Osteoblast (primary cell): ENCODE measurements around the gene FRRS1L. TPM values are rescaled to one million over a fixed set of nuclear protein-coding genes. Genes with fewer than 3 reads are reported as not detected.

Experiments
- DNase-seq: peaks from one replicate; pipeline ENCODE4 v3.0.0; 2011; ENCODE audit warnings: low spot score, mixed read lengths; ENCODE audit not compliant: insufficient read length; ENCODE audit errors: missing footprints
- H2AFZ ChIP-seq: 2 replicates; pipeline ENCODE4 v1.6.0; 2011; ENCODE audit warnings: mild to moderate bottlenecking, low read length
- H3K27ac ChIP-seq: 2 replicates; pipeline ENCODE4 v1.5.1; 2011; ENCODE audit warnings: mild to moderate bottlenecking, low read depth, low read length, moderate library complexity
- H3K27me3 ChIP-seq: 2 replicates; pipeline ENCODE4 v1.6.0; 2012; ENCODE audit warnings: mild to moderate bottlenecking, control low read depth, inconsistent platforms, low read length, moderate library complexity; ENCODE audit not compliant: insufficient read depth
- H3K36me3 ChIP-seq: 2 replicates; pipeline ENCODE4 v1.5.1; 2011; ENCODE audit warnings: mild to moderate bottlenecking, low read length, control low read depth, moderate library complexity; ENCODE audit not compliant: insufficient read depth
- H3K4me1 ChIP-seq: 2 replicates; pipeline ENCODE4 v1.5.1; 2011; ENCODE audit warnings: mild to moderate bottlenecking, low read length, control low read depth, moderate library complexity; ENCODE audit not compliant: insufficient read depth
- H3K4me2 ChIP-seq: 2 replicates; pipeline ENCODE4 v1.6.0; 2011; ENCODE audit warnings: mild to moderate bottlenecking, low read length; ENCODE audit not compliant: insufficient read depth
- H3K4me3 ChIP-seq: fragments of 200-600 bp; sonication (generic); 3 replicates; pipeline ENCODE4 v1.5.1; 2012; ENCODE audit warnings: mild to moderate bottlenecking, low read length, inconsistent platforms; ENCODE audit not compliant: insufficient read depth
- H3K79me2 ChIP-seq: 2 replicates; pipeline ENCODE4 v1.6.0; 2012; ENCODE audit warnings: mild to moderate bottlenecking, low read length, control low read depth, inconsistent platforms; ENCODE audit not compliant: insufficient read depth
- H3K9me3 ChIP-seq: 2 replicates; pipeline ENCODE4 v1.5.1; 2011; ENCODE audit warnings: low read depth, low read length, control low read depth
- H4K20me1 ChIP-seq: 2 replicates; pipeline ENCODE4 v1.6.0; 2012; ENCODE audit warnings: mild to moderate bottlenecking, low read length, control low read depth; ENCODE audit not compliant: insufficient read depth
- CTCF ChIP-seq: IDR thresholded peaks from 2 replicates; pipeline ENCODE4 v1.5.1; 2011; ENCODE audit warnings: mild to moderate bottlenecking, low read depth, low read length, moderate library complexity; ENCODE audit errors: extremely low read depth
- total RNA-seq: library from RNA; depleted of rRNA; stranded (reverse); fragments of >200 nt; gene quantifications from 2 replicates; pipeline ENCODE4 v1.2.3, GENCODE V29; 2012

The FRRS1L gene, protein sequence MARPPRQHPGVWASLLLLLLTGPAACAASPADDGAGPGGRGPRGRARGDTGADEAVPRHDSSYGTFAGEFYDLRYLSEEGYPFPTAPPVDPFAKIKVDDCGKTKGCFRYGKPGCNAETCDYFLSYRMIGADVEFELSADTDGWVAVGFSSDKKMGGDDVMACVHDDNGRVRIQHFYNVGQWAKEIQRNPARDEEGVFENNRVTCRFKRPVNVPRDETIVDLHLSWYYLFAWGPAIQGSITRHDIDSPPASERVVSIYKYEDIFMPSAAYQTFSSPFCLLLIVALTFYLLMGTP
- 0.29 and 0.36 TPM in 2 replicates for total RNA-seq

DNA sequence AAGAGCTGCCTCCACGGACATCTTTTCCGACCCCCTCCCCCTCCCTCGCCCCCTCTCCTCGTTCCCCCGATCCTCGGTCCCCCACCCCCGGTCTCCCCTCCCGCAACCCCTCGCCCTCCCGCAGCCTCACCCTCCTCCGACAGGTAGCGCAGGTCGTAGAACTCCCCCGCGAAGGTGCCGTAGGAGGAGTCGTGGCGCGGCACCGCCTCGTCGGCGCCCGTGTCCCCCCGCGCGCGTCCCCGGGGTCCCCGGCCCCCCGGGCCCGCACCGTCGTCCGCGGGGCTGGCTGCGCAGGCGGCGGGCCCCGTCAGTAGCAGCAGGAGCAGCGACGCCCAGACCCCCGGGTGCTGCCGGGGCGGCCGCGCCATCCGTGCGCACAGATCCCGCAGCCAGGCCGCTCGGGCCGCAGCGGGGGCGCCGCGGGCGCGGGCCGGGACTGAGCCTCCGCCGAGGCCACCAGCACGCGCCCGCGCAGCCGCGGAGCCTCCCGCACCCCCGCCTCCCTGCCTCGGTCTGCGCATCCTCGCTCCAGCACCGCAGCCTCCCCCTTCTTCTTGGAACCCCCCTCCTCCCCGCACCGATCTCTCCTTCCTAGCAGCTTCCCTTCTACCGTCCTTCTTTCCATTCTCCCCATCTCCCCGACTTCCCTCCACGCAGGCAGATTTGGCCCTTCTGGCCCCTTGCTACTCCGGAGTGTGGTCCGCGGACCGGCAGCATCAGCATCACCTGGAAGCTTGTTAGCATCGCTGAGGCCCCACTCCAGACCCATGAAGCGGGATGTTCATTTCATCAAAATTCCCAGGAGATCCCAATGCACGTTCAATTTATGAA lies at the start of gene FRRS1L:
Gene FRRS1L (minus strand): TSS at position 479 of the 831 bp plus-strand sequence. CDS start 111 bp downstream, at position 368.
- H3K4me2 ChIP-seq = peak within 1 kb of the TSS; percentile 77
- no peaks in the 10 kb centered on the region for H3K36me3 ChIP-seq
- no peaks in the 10 kb centered on the region for H3K79me2 ChIP-seq
- H3K27ac ChIP-seq = no peak within 1 kb of the TSS
- peak within 1 kb of the TSS; percentile 60 for H3K4me3 ChIP-seq
- peak; percentile 95 for DNase-seq
- H3K9me3 ChIP-seq = no peaks in the 10 kb centered on the region
- peak within 1 kb of the TSS; percentile 50 for H2AFZ ChIP-seq
- H4K20me1 ChIP-seq = no peaks in the 10 kb centered on the region
- H3K4me1 ChIP-seq = no peaks in the 10 kb centered on the region
- H3K27me3 ChIP-seq = peaks cover 54% of the 10 kb centered on the region
- no peak for TF ChIP-seq CTCF

GRCh38 chr9:109214414-109214813 lies 47.4 kb upstream of the FRRS1L start:
- Histone ChIP-seq H3K9me3 (no peaks in the 10 kb centered on the region), H3K27ac (no peak overlapping the region), H3K36me3 (no peaks in the 10 kb centered on the region), H3K4me2 (no peak overlapping the region), H3K4me3 (no peak overlapping the region), H3K79me2 (no peaks in the 10 kb centered on the region), H3K27me3 (peaks cover 56% of the 10 kb centered on the region), H2AFZ (no peak overlapping the region), H4K20me1 (no peaks in the 10 kb centered on the region), H3K4me1 (no peaks in the 10 kb centered on the region)
- no peak for DNase-seq
- no peak for TF ChIP-seq CTCF

GRCh38 chr9:109213285-109214121 lies 46.5 kb upstream of the FRRS1L start:
- no peak for TF ChIP-seq CTCF
- DNase-seq = no peak
- H3K79me2 ChIP-seq = no peaks in the 10 kb centered on the region
- no peaks in the 10 kb centered on the region for H3K9me3 ChIP-seq
- no peak overlapping the region for H3K4me2 ChIP-seq
- H3K36me3 ChIP-seq = no peaks in the 10 kb centered on the region
- H3K27me3 ChIP-seq = peaks cover 57% of the 10 kb centered on the region
- H3K27ac ChIP-seq = no peak overlapping the region
- H3K4me1 ChIP-seq = no peaks in the 10 kb centered on the region
- no peak overlapping the region for H3K4me3 ChIP-seq
- no peaks in the 10 kb centered on the region for H4K20me1 ChIP-seq
- H2AFZ ChIP-seq = no peak overlapping the region
